IPS-NIHi7 (cell line): ENCODE measurements around the gene PLXNA2.

Experiments
- DNase-seq: peaks from one replicate; pipeline ENCODE4 v3.0.0; 2012; ENCODE audit warnings: mixed read lengths; ENCODE audit errors: extremely low spot score

The PLXNA2 gene

DNA sequence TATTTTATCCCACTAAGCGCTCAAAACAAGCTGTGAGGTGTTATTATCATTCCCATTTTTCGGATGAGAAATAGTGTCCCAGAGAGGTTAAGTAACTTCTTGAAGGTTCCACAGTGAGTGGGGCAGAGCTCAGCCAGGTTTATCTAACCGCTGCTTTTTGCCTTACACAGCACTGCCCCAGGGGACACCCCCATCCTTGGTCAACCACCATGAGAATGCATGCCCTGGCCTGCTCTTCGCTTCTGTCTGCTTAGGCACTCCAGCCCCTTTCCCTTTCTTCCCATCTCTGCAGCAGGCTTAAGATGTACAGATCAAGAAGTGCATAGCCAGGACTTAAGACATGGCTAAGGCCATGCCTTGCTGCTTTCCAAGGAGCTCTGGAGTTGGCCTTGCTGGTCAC lies 174.3 kb downstream of the PLXNA2 start:
- no peak for DNase-seq

DNA sequence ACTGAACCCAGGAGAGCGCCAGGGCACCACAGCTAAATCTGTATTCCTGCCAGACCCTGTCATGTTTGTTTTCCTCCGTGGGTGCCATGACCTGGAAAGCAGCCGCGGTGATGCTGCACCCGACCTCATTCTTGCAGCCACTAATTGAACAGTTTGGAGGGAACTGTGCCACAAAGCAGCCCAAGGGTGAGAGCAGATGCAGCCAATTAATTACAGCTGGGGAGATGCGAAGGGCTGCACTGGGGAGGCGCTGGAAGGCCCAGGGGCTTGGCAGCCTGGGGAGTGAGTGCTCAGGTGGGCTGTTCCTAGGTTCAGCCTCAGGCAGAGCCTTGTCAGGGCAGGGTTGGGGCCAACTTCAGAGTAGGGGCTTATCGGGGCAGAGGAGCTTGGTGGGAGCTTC lies 174.9 kb downstream of the PLXNA2 start:
- no peak for DNase-seq

GRCh38 chr1:208068908-208069307 lies 175.3 kb downstream of the PLXNA2 start:
- DNase-seq = no peak

- DNase-seq = no peak
Measured at GRCh38 chr1:208068407-208068806, 175.8 kb downstream of the PLXNA2 start.

DNA sequence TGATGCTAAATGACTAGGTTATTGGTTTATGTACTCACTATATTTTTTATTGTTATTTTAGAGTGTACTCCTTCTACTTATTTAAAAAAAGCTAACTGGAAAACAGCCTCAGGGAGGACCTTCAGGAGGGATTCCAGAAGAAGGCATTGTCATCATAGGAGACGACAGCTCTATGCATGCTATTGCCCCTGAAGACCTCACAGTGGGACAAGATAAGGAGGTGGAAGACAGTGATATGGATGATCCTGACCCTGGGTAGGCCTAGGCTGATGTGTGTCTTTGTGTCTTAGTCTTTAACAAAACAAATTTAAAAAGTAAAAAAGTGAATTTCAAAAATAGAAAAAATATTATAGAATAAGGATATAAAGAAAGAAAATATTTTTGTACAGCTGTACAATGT lies 177.6 kb downstream of the PLXNA2 start:
- no peak for DNase-seq

- DNase-seq = no peak
Measured at GRCh38 chr1:208065862-208066261, 178.3 kb downstream of the PLXNA2 start.

GRCh38 chr1:208061632-208062031 lies 182.6 kb downstream of the PLXNA2 start:
- no peak for DNase-seq

DNA sequence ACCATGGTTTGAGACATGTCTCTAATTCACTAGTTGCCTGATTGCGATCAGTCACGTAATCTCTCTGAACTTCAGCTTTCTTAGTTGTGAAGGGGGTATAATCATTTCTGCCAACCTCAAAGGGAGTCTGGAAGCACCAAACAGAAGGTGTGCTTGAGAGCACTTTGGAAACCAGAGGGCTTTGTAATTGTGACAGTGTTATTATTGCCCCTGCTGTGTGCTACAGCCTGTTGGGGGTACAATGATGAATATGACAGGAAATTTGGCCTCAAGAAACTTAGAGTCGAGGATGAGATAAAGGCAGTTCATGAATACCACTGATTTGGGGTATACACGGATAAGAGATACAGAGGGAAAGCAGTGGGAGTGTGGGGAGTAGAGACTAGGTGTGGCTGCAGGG lies 183.1 kb downstream of the PLXNA2 start:
- DNase-seq = no peak

GRCh38 chr1:208060215-208060869 lies 183.8 kb downstream of the PLXNA2 start:
- DNase-seq = no peak

GRCh38 chr1:208059409-208060001 lies 184.7 kb downstream of the PLXNA2 start:
- no peak for DNase-seq

GRCh38 chr1:208058756-208059155 lies 185.4 kb downstream of the PLXNA2 start:
- no peak for DNase-seq

DNA sequence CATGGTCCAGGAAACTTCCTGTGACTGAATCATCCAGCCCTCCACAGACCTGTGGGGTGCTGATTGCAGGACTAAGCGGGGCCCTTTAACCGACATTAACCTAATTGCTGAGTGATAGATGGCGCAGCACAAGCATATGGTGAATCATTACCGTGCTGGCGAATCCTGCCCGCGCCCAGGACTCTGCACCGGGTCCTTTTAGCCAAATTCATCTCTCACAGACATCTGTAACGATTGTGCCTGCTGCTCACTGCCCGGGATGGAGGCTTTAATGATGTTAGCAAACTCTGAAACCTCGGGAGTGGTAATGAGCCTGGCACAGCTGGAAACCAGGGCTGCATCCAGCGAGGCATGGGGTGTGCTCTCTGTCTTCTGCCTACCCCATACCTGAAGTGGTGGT lies 185.9 kb downstream of the PLXNA2 start:
- no peak for DNase-seq

DNA sequence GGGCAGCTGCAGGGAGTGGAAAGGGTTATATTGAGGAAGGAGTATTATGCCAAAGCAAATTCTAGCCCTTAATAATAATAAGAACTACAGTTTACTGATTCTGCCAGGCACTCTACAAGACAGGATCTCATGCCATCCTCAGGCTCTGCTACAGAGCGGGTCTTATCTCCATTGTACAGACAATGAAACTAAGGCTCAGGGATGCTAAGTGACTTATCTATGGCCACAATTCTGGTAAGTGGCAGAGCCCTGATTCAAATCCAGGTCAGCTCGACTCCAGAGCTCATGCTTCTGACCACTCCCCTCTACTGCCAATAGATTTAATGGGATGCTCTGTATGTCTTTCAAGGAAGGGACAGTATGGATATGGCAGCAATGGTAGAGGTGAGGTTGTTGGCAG lies 187.1 kb downstream of the PLXNA2 start:
- DNase-seq = no peak

DNA sequence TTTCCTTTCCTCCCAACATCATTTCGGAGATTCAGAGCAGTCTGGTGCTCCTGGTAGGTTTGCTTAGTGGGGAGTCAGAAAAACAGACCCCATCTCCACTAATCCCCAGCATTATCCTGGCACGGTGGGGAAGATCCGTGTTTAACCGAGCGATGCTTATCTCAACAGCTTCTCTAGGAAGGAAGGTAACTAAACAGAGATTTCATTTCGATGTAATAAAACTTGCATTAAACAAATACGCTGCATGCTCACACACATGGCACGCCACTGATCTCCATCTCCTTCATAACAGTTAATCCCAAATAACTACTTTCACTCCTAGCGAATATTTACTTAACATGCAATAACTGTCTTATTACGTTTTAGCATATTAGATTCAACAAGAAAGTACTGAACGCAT lies 188.6 kb downstream of the PLXNA2 start:
- no peak for DNase-seq

DNA sequence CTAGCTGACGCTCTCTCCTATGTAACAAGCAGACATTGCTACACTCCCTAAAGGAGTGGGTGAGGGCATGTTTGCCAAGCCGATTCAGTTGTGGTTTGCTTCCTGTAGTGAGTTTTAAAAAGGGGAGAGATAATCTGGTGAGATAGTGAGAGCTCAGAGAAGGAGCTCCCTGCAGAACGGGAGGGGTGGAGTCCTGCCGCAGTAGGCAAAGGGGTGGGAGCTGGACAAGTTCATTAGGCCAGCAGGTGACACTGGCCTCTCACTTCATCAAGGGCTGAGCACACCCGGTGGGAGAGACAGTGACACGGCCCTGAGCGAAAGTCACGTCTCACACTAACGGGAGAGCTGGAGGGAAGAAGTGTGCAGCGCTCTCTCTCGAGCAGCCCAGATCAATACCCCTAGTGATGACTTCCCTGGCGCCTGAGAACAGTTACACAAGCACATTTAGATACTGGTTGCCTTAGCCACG lies 189.2 kb downstream of the PLXNA2 start:
- DNase-seq = no peak

- DNase-seq = no peak
Measured at GRCh38 chr1:208054485-208054884, 189.7 kb downstream of the PLXNA2 start.

GRCh38 chr1:208053661-208054060 lies 190.5 kb downstream of the PLXNA2 start:
- DNase-seq = no peak

- no peak for DNase-seq
Measured at GRCh38 chr1:208052926-208053407, 191.2 kb downstream of the PLXNA2 start.

DNA sequence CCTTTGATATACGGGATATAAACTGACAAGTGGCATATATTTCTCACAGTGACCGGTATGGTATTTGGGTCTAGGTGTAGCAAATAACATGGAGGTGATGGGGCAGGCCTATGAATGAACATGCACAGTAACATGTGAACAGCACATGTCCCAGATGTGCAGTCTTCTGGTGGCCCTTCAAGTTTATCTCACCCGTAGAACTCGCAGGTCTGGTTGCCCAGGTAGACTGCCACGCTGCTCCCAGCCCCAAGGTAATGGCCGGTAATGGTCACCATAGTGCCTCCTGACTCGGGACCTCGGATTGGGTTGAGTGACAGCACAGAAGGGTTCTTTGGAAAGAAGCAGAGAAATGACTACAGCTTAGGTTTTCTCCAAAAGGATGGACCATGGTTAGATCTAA lies 192.0 kb downstream of the PLXNA2 start:
- no peak for DNase-seq

DNA sequence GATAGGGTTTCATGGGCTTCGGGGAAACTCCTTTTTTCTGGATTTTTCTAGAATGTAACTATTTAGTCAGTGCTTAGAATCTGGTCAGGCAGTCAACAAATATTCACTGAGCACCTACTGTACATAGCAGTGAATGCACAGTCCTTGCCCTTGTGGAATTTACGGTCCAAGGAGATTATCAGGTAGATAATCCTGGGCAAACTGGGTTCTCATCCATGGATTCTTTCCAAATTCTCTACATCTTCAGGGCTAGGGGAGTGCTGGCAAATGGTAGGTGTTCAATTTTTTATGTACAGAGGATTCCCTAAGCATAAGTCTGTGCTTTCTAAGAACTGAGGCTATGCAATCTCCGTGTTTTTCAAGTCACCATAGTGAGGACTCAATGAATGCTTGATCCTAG lies 192.5 kb downstream of the PLXNA2 start:
- DNase-seq = no peak

GRCh38 chr1:208048904-208049303 lies 195.3 kb downstream of the PLXNA2 start:
- no peak for DNase-seq

DNA sequence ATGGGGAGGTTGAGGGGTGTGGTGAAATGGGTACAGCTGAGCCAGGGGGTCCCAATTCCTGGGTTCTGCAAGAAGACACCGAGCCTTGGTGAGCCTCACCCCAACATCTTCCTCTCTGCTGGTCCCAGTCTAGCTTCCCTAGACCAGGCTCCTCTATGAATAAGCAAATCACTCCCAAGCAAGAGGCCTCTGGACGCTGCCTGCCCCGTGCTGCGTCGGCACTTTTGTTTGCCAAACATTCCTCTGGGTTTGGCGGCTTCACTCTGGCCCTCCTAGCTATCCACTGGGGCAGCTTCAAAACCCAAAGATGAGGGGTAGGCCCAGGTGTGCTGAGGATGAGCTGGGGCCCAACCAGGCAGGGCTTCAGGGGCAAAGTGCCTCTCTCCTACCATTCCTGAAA lies 196.2 kb downstream of the PLXNA2 start:
- DNase-seq = no peak

DNA sequence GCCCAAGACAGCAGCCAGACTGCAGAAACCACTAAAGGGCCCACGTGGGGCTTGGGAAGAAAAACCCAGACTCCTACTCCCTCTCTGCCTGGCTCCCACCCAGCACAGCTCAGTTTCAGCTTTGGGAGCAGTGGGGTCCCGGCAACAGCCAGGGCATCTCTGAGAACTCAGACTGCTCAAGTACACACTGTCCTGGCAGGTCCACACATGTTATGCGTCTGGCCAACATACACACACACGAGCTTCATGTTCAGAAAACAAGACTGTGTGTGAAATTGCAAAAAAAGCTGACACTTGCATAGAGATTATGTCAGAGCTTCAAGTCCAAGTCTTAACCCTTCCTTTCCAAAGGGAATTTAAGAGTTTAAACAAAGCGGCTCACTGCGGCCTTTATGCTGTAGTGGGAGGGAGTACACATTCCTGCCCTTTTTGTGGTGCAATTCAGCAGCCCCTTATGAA lies 196.7 kb downstream of the PLXNA2 start:
- no peak for DNase-seq
